Stomach smooth muscle (tissue), 2 donors: ENCODE results near the gene DLGAP4.
A peak's percentile ranks its signal among the peaks of the same experiment; 100 is the strongest.

Experiments used
- H3K27ac ChIP-seq: one replicate; pipeline ENCODE4 v1.7.0; 2013; ENCODE audit warnings: mild to moderate bottlenecking, low read length, inconsistent platforms
- H3K27me3 ChIP-seq, 2 donors: one replicate each; pipeline ENCODE4 v1.7.0; 2013; ENCODE audit warnings: low read length in 2 of 2; ENCODE audit not compliant: insufficient read depth in 2 of 2, control insufficient read depth in 1 of 2
- H3K36me3 ChIP-seq, 2 donors: one replicate each; pipeline ENCODE4 v1.7.0; 2013; ENCODE audit warnings: low read length in 2 of 2; ENCODE audit not compliant: control insufficient read depth in 2 of 2, insufficient read depth in 2 of 2
- H3K4me1 ChIP-seq: one replicate; pipeline ENCODE4 v1.7.0; 2013; ENCODE audit warnings: low read length; ENCODE audit not compliant: control insufficient read depth, insufficient read depth
- H3K4me3 ChIP-seq, 2 donors: one replicate each; pipeline ENCODE4 v1.7.0; 2013; ENCODE audit warnings: low read length in 2 of 2
- H3K9ac ChIP-seq, 2 donors: one replicate each; pipeline ENCODE4 v1.7.0; 2013; ENCODE audit warnings: low read length in 2 of 2, mild to moderate bottlenecking in 1 of 2
- H3K9me3 ChIP-seq, 2 donors: one replicate each; pipeline ENCODE4 v1.7.0; 2013; ENCODE audit warnings: low read length in 2 of 2; ENCODE audit not compliant: control insufficient read depth in 2 of 2
- donor health status: healthy.
- donor health status: Pancreatic carcinoma.

Gene DLGAP4

GRCh38 chr20:36574366-36575135 is 268.4 kb downstream of the DLGAP4 start:
- peak overlapping the region; percentile 42 to 86 for H3K9ac ChIP-seq
- H3K9me3 ChIP-seq = no peaks in the 10 kb centered on the region
- H3K36me3 ChIP-seq = peaks cover 1 to 5% of the 10 kb centered on the region in 2 donors
- no peaks in the 10 kb centered on the region for H3K27me3 ChIP-seq
- peak overlapping the region; percentile 60 to 78 for H3K4me3 ChIP-seq
- H3K4me1 ChIP-seq = peaks cover 26% of the 10 kb centered on the region
- H3K27ac ChIP-seq = peak overlapping the region; percentile 55

GRCh38 chr20:36576081-36576445 is 269.9 kb downstream of the DLGAP4 start:
- H3K27me3 ChIP-seq = no peaks in the 10 kb centered on the region
- H3K4me3 ChIP-seq = no peak overlapping the region
- H3K27ac ChIP-seq = no peak overlapping the region
- H3K4me1 ChIP-seq = peaks cover 26% of the 10 kb centered on the region
- H3K9me3 ChIP-seq = no peaks in the 10 kb centered on the region
- peaks cover 11 to 16% of the 10 kb centered on the region in 2 donors for H3K36me3 ChIP-seq
- no peak overlapping the region for H3K9ac ChIP-seq
